Type B pancreatic cell (in vitro differentiated cells): ENCODE data around the gene SPRYD4. TPM values are rescaled to one million over a fixed set of nuclear protein-coding genes. Genes with fewer than 3 reads are reported as not detected.

Experiments
- DNase-seq: peaks from one replicate; pipeline ENCODE4 v3.0.0; 2021; ENCODE audit warnings: mixed read lengths; ENCODE audit not compliant: unreplicated experiment; ENCODE audit errors: extremely low spot score
- H3K27ac Mint-ChIP-seq: 2 replicates; pipeline ENCODE4 v1.8.0; 2021; ENCODE audit warnings: mild to moderate bottlenecking, mixed read lengths
- H3K27me3 Mint-ChIP-seq: 2 replicates; pipeline ENCODE4 v1.8.0; 2021; ENCODE audit warnings: mixed read lengths
- H3K36me3 Mint-ChIP-seq: 2 replicates; pipeline ENCODE4 v1.8.0; 2021; ENCODE audit warnings: mixed read lengths
- H3K4me1 Mint-ChIP-seq: one replicate; pipeline ENCODE4 v1.8.0; 2021; ENCODE audit warnings: mixed read lengths; ENCODE audit not compliant: unreplicated experiment
- H3K4me3 Mint-ChIP-seq: 2 replicates; pipeline ENCODE4 v1.8.0; 2021; ENCODE audit warnings: mild to moderate bottlenecking, mixed read lengths
- H3K9me3 Mint-ChIP-seq: 2 replicates; pipeline ENCODE4 v1.8.0; 2021; ENCODE audit warnings: mixed read lengths
- long read RNA-seq: library from polyadenylated mRNA; unstranded; transcript quantifications from one replicate; pipeline ENCODE4 v2.0.0, GENCODE V29; 2020
- total RNA-seq: library from RNA; stranded (reverse); gene quantifications from 2 replicates; pipeline ENCODE4 v1.2.1, GENCODE V29; 2021; ENCODE audit warnings: low replicate concordance
- TF ChIP-seq, protein P1 (sequence below): fragments of 200-600 bp; sonication (generic); conservative IDR thresholded peaks from 2 replicates; pipeline ENCODE4 v1.5.0; 2021; ENCODE audit warnings: antibody characterized with exemption, mild to moderate bottlenecking

Gene SPRYD4
- 3.7 and 4.8 TPM in 2 replicates for total RNA-seq
- long read RNA-seq, full-length matches to known transcripts, result 31 of 31 reads
- long read RNA-seq, partial matches to known transcripts, result 0 of 31 reads
- long read RNA-seq, other reads (novel, unspliced or antisense), result 0 of 31 reads

DNA sequence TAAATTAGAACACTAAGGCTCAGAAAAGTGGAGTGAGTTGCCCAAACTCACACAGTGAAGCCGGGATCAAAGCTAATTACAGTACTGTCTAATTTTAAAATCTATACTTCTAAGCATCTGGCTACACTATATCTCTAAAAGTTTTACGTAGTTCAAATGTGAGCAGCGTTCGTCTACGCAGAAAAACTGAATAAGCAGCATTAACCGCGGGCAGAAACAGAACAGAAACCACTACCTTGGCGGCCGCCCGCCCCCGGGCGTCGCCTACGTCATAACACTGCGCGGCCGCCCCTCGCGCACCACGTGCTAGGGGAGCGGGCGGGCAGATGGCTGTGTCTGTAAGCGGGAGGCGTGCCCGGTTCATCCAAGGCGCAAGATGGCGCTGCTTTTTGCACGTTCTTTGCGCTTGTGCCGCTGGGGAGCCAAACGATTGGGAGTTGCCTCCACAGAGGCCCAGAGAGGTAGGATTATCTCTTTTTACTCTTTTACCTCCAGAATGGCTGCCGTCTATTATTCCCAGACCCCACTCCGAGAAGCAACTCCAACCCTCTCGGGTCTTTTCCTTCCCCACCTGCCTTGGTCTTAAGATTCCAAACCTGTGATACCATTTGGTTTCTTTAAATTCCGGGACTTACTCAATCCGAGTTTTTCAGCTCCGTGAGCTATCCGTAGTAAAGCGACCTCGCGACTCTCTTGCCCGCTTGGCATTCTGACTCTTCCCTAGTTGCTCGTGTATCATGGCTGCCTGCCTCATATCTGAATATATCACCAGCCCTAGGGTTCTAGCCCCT is at the start of gene SPRYD4:
Gene SPRYD4 (plus strand): TSS at position 363 of the 791 bp plus-strand sequence. CDS start 14 bp downstream, at position 377.
- no peaks in the 10 kb centered on the region for H3K27me3 Mint-ChIP-seq
- peak within 1 kb of the TSS; percentile 97 for H3K4me3 Mint-ChIP-seq
- TF ChIP-seq, protein P1, sequence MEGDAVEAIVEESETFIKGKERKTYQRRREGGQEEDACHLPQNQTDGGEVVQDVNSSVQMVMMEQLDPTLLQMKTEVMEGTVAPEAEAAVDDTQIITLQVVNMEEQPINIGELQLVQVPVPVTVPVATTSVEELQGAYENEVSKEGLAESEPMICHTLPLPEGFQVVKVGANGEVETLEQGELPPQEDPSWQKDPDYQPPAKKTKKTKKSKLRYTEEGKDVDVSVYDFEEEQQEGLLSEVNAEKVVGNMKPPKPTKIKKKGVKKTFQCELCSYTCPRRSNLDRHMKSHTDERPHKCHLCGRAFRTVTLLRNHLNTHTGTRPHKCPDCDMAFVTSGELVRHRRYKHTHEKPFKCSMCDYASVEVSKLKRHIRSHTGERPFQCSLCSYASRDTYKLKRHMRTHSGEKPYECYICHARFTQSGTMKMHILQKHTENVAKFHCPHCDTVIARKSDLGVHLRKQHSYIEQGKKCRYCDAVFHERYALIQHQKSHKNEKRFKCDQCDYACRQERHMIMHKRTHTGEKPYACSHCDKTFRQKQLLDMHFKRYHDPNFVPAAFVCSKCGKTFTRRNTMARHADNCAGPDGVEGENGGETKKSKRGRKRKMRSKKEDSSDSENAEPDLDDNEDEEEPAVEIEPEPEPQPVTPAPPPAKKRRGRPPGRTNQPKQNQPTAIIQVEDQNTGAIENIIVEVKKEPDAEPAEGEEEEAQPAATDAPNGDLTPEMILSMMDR, result no peak
- H3K36me3 Mint-ChIP-seq, result no peaks in the 10 kb centered on the region
- H3K9me3 Mint-ChIP-seq, result no peaks in the 10 kb centered on the region
- DNase-seq, result peak; percentile 92
- H3K4me1 Mint-ChIP-seq, result peaks cover 21% of the 10 kb centered on the region
- H3K27ac Mint-ChIP-seq, result peak within 1 kb of the TSS; percentile 97

DNA sequence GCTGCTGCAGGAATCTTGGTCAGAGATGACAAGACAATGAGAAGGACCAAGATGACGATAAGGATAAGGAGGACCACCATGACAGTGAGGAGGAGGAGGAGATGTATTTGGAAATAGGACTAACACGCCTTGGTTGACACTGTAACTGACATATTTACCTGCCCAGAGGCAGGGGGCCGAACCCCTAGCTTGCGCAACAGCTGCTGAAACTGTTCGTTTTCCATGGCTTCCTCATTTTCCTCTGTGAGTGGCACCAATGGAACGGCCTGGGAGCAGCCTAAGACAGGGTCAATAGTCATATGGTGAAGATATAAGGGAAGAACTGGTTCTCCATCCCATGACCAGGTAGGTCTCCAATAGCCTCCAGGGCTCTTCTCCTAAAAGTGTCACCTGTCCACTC is 48.0 kb upstream of the SPRYD4 start:
- H3K4me3 Mint-ChIP-seq, result no peak overlapping the region
- H3K36me3 Mint-ChIP-seq, result peaks cover 19% of the 10 kb centered on the region
- no peaks in the 10 kb centered on the region for H3K9me3 Mint-ChIP-seq
- DNase-seq, result no peak
- H3K27ac Mint-ChIP-seq, result no peak overlapping the region
- H3K4me1 Mint-ChIP-seq, result no peaks in the 10 kb centered on the region
- TF ChIP-seq, protein P1, result no peak
- no peaks in the 10 kb centered on the region for H3K27me3 Mint-ChIP-seq

DNA sequence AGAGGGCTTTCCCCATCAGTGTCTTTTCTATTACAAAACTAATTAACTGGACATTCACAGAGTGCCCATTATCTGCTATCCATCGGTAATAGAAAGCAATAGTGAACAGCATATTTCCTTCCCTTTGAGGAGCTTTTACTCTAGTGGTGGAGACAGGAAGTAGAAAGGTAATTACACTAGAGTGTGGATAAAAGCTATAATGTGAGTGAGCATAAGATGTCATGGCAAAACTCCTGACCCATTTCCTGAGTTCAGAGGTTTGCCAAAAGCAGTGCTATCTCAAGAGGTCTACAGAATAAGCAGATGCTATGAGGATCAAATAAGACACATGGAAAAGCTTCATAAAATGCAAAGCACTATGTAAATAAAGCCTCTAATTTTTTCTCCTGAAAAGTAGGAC is 43.2 kb upstream of the SPRYD4 start:
- H3K36me3 Mint-ChIP-seq, result peaks cover 16% of the 10 kb centered on the region
- H3K4me1 Mint-ChIP-seq, result no peaks in the 10 kb centered on the region
- no peak for DNase-seq
- no peaks in the 10 kb centered on the region for H3K9me3 Mint-ChIP-seq
- H3K27ac Mint-ChIP-seq, result no peak overlapping the region
- no peaks in the 10 kb centered on the region for H3K27me3 Mint-ChIP-seq
- TF ChIP-seq, protein P1, result no peak
- H3K4me3 Mint-ChIP-seq, result no peak overlapping the region

DNA sequence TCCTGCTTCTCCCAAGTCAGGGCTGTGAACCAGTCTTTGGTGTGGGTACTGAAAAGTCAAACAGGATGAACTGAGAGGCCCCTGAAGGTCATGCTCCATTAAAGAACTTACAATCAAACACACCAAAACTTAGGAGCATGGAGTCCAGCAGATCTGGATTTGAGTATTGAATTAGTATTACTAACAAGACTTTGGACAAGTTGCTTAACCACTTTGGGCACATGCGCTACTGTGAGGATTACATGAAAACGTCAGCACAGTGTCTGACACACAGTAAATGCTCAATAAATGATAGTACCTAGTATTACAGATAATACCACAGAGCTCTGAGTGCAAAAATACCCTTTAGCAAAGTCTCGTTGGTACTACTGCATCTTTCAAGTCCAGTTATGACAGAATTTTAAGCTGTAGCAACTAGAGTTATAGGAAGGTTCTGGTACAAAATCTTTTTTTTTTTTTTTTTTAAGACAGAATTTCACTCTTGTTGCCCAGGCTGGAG is 42.4 kb upstream of the SPRYD4 start:
- TF ChIP-seq, protein P1, result no peak
- peaks cover 14% of the 10 kb centered on the region for H3K36me3 Mint-ChIP-seq
- no peak for DNase-seq
- H3K4me1 Mint-ChIP-seq, result no peaks in the 10 kb centered on the region
- H3K9me3 Mint-ChIP-seq, result no peaks in the 10 kb centered on the region
- H3K27me3 Mint-ChIP-seq, result no peaks in the 10 kb centered on the region
- H3K4me3 Mint-ChIP-seq, result no peak overlapping the region
- no peak overlapping the region for H3K27ac Mint-ChIP-seq

DNA sequence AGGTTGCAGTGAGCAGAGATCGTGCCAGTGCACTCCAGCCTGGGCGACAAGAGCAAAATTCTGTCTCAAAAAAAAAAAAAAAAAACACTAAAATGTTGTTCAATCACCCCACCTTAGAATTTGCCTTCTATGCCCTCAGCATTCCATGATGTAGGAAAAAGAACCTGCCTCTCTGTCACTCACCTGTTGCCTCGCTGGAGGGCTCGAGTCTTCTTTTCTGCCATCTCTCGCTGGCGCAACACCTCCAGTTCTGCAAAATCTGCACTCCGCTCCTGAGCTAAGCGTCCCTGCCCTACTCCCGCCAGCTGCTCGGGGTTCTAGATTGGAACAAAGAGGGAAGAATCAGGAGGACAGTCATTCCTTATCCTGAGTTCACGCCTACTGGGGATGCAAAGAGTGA is 37.1 kb upstream of the SPRYD4 start:
- Mint-ChIP-seq H3K27ac (no peak overlapping the region), H3K9me3 (no peaks in the 10 kb centered on the region), H3K27me3 (no peaks in the 10 kb centered on the region), H3K4me1 (no peaks in the 10 kb centered on the region), H3K4me3 (no peak overlapping the region), H3K36me3 (peaks cover 13% of the 10 kb centered on the region)
- TF ChIP-seq, protein P1, result no peak
- no peak for DNase-seq
